ENCODE data around the gene KRT85. TPM values are rescaled to one million over a fixed set of nuclear protein-coding genes. Genes with fewer than 3 reads are reported as not detected.

Gene KRT85
- total RNA-seq, 5 donors from 2014 or later (not counting 1 experiment from before 2014, with no cell fraction given), result not detected

- no peak for ATAC-seq (replicated peaks in 1 of 4)
- ChIA-PET POLR2A (no interaction called here), CTCF (interaction anchor here in 1 of 2 donors (1.2 kb wide), 1 partner anchor 9 kb away, joined by 3 read pairs; no protein-coding TSS in a partner anchor)
- H3K9me3 Mint-ChIP-seq, result peaks cover 3 to 6% (median 4%) of the 10 kb centered on the region in 3 donors
- Histone ChIP-seq H3K4me3 (ENCODE audit: control insufficient read depth in 1 of 2, extremely low read depth in 1 of 2, low read length in 1 of 2) (no peak overlapping the region), H3K27ac (ENCODE audit: low read length) (no peak overlapping the region), H3K27me3 (replicated peaks in 1 of 2; ENCODE audit: control insufficient read depth in 2 of 2, extremely low read depth in 1 of 2, insufficient read depth in 2 of 2, low read length in 1 of 2) (peaks cover 0 to 11% of the 10 kb centered on the region in 2 experiments), H3K36me3 (ENCODE audit: control insufficient read depth in 2 of 2, extremely low read depth in 1 of 2, insufficient read depth in 1 of 2, low read length in 1 of 2) (no peaks in the 10 kb centered on the region), H3K9me3 (no peaks in the 10 kb centered on the region), H3K4me1 (ENCODE audit: control insufficient read depth in 1 of 2, extremely low read depth in 1 of 2, insufficient read depth in 2 of 2, low read length in 2 of 2) (no peaks in the 10 kb centered on the region)
- no peaks in the 10 kb centered on the region for H3K4me1 Mint-ChIP-seq
- no peak for DNase-seq
- H3K4me3 Mint-ChIP-seq, result no peak overlapping the region
- WGBS (ENCODE audit: insufficient coverage), result no CpG with 5 or more reads among the region's 2 CpGs
- no peaks in the 10 kb centered on the region for H3K36me3 Mint-ChIP-seq
- no peak overlapping the region for H3K27ac Mint-ChIP-seq
- H3K27me3 Mint-ChIP-seq, result peaks cover 8 to 15% of the 10 kb centered on the region in 2 donors
These were observed 30.6 kb downstream of the KRT85 start for GRCh38 chr12:52336641-52337040.

- 92% methylated on average over 3 of the region's 4 CpGs for WGBS (ENCODE audit: insufficient coverage)
- H3K27ac Mint-ChIP-seq, result no peak overlapping the region
- Histone ChIP-seq H3K4me3 (ENCODE audit: control insufficient read depth in 1 of 2, extremely low read depth in 1 of 2, low read length in 1 of 2) (no peak overlapping the region), H3K9me3 (no peaks in the 10 kb centered on the region), H3K36me3 (ENCODE audit: control insufficient read depth in 2 of 2, extremely low read depth in 1 of 2, insufficient read depth in 1 of 2, low read length in 1 of 2) (no peaks in the 10 kb centered on the region), H3K27me3 (replicated peaks in 1 of 2; ENCODE audit: control insufficient read depth in 2 of 2, extremely low read depth in 1 of 2, insufficient read depth in 2 of 2, low read length in 1 of 2) (peaks cover 0 to 8% of the 10 kb centered on the region in 2 experiments), H3K27ac (ENCODE audit: low read length) (no peak overlapping the region), H3K4me1 (ENCODE audit: control insufficient read depth in 1 of 2, extremely low read depth in 1 of 2, insufficient read depth in 2 of 2, low read length in 2 of 2) (no peaks in the 10 kb centered on the region)
- H3K9me3 Mint-ChIP-seq, result peaks cover 3 to 6% (median 4%) of the 10 kb centered on the region in 3 donors
- ChIA-PET CTCF (no interaction called here), POLR2A (no interaction called here)
- no peak for DNase-seq
- H3K36me3 Mint-ChIP-seq, result no peaks in the 10 kb centered on the region
- no peak overlapping the region for H3K4me3 Mint-ChIP-seq
- no peak for ATAC-seq (replicated peaks in 1 of 4)
- peaks cover 8 to 15% of the 10 kb centered on the region in 2 donors for H3K27me3 Mint-ChIP-seq
- no peaks in the 10 kb centered on the region for H3K4me1 Mint-ChIP-seq
These were observed 31.6 kb downstream of the KRT85 start for GRCh38 chr12:52335598-52336262.

GRCh38 chr12:52334185-52334584 is 33.1 kb downstream of the KRT85 start:
- no peak overlapping the region for H3K4me3 ChIP-seq (ENCODE audit: control insufficient read depth in 1 of 2, extremely low read depth in 1 of 2, low read length in 1 of 2)
- no peaks in the 10 kb centered on the region for H3K36me3 ChIP-seq (ENCODE audit: control insufficient read depth in 2 of 2, extremely low read depth in 1 of 2, insufficient read depth in 1 of 2, low read length in 1 of 2)
- no CpG with 5 or more reads among the region's 3 CpGs for WGBS (ENCODE audit: insufficient coverage)
- no peaks in the 10 kb centered on the region for H3K36me3 Mint-ChIP-seq
- H3K4me1 Mint-ChIP-seq, result no peaks in the 10 kb centered on the region
- peaks cover 3 to 6% (median 4%) of the 10 kb centered on the region in 3 donors for H3K9me3 Mint-ChIP-seq
- peaks cover 8 to 15% of the 10 kb centered on the region in 2 donors for H3K27me3 Mint-ChIP-seq
- H3K9me3 ChIP-seq, result no peaks in the 10 kb centered on the region
- H3K27me3 ChIP-seq (replicated peaks in 1 of 2; ENCODE audit: control insufficient read depth in 2 of 2, extremely low read depth in 1 of 2, insufficient read depth in 2 of 2, low read length in 1 of 2), result peaks cover 0 to 8% of the 10 kb centered on the region in 2 experiments
- ChIA-PET POLR2A (no interaction called here), CTCF (interaction anchor here in 1 of 2 donors (1.1 kb wide), 1 partner anchor 179 kb away, joined by 4 read pairs; no protein-coding TSS in a partner anchor)
- H3K27ac ChIP-seq (ENCODE audit: low read length), result no peak overlapping the region
- no peak overlapping the region for H3K4me3 Mint-ChIP-seq
- DNase-seq, result no peak
- H3K27ac Mint-ChIP-seq, result no peak overlapping the region
- no peak for ATAC-seq (replicated peaks in 1 of 4)
- no peaks in the 10 kb centered on the region for H3K4me1 ChIP-seq (ENCODE audit: control insufficient read depth in 1 of 2, extremely low read depth in 1 of 2, insufficient read depth in 2 of 2, low read length in 2 of 2)

- ChIA-PET POLR2A (no interaction called here), CTCF (interaction anchor here in 1 of 2 donors (0.5 kb wide), 1 partner anchor 178 kb away, joined by 3 read pairs; no protein-coding TSS in a partner anchor)
- H3K27me3 Mint-ChIP-seq, result peaks cover 5 to 10% of the 10 kb centered on the region in 2 donors
- H3K27ac Mint-ChIP-seq, result no peak overlapping the region
- no peaks in the 10 kb centered on the region for H3K36me3 ChIP-seq (ENCODE audit: control insufficient read depth in 2 of 2, extremely low read depth in 1 of 2, insufficient read depth in 1 of 2, low read length in 1 of 2)
- H3K9me3 ChIP-seq, result no peaks in the 10 kb centered on the region
- H3K27ac ChIP-seq (ENCODE audit: low read length), result no peak overlapping the region
- H3K4me3 ChIP-seq (ENCODE audit: control insufficient read depth in 1 of 2, extremely low read depth in 1 of 2, low read length in 1 of 2), result no peak overlapping the region
- no peaks in the 10 kb centered on the region for H3K4me1 Mint-ChIP-seq
- H3K4me3 Mint-ChIP-seq, result no peak overlapping the region
- DNase-seq, result no peak
- H3K36me3 Mint-ChIP-seq, result no peaks in the 10 kb centered on the region
- peaks cover 3 to 6% (median 4%) of the 10 kb centered on the region in 3 donors for H3K9me3 Mint-ChIP-seq
- peaks cover 0 to 8% of the 10 kb centered on the region in 2 experiments for H3K27me3 ChIP-seq (replicated peaks in 1 of 2; ENCODE audit: control insufficient read depth in 2 of 2, extremely low read depth in 1 of 2, insufficient read depth in 2 of 2, low read length in 1 of 2)
- ATAC-seq (replicated peaks in 1 of 4), result no peak
- H3K4me1 ChIP-seq (ENCODE audit: control insufficient read depth in 1 of 2, extremely low read depth in 1 of 2, insufficient read depth in 2 of 2, low read length in 2 of 2), result no peaks in the 10 kb centered on the region
- WGBS (ENCODE audit: insufficient coverage), result 58% methylated on average over 3 of the region's 3 CpGs
These were observed 34.0 kb downstream of the KRT85 start for GRCh38 chr12:52333321-52333720.

- Mint-ChIP-seq H3K36me3 (no peaks in the 10 kb centered on the region), H3K27me3 (peaks cover 6 to 10% of the 10 kb centered on the region in 2 donors), H3K27ac (no peak overlapping the region), H3K4me3 (no peak overlapping the region), H3K4me1 (peaks cover 2 to 6% (median 4%) of the 10 kb centered on the region in 3 donors), H3K9me3 (peaks cover 3 to 6% (median 4%) of the 10 kb centered on the region in 3 donors)
- H3K4me3 ChIP-seq (ENCODE audit: control insufficient read depth in 1 of 2, extremely low read depth in 1 of 2, low read length in 1 of 2), result no peak overlapping the region
- no peak for DNase-seq
- no peak for ATAC-seq (replicated peaks in 1 of 4)
- 100% methylated on average over 1 of the region's 1 CpG for WGBS (ENCODE audit: insufficient coverage)
- ChIA-PET CTCF (interaction anchor here in 1 of 2 donors (0.5 kb wide), 1 partner anchor 54 kb away, joined by 5 read pairs; no protein-coding TSS in a partner anchor), POLR2A (no interaction called here)
- no peak overlapping the region for H3K27ac ChIP-seq (ENCODE audit: low read length)
- H3K27me3 ChIP-seq (replicated peaks in 1 of 2; ENCODE audit: control insufficient read depth in 2 of 2, extremely low read depth in 1 of 2, insufficient read depth in 2 of 2, low read length in 1 of 2), result peaks cover 0 to 8% of the 10 kb centered on the region in 2 experiments
- H3K4me1 ChIP-seq (ENCODE audit: control insufficient read depth in 1 of 2, extremely low read depth in 1 of 2, insufficient read depth in 2 of 2, low read length in 2 of 2), result peaks cover 0 to 6% of the 10 kb centered on the region in 2 experiments
- no peaks in the 10 kb centered on the region for H3K36me3 ChIP-seq (ENCODE audit: control insufficient read depth in 2 of 2, extremely low read depth in 1 of 2, insufficient read depth in 1 of 2, low read length in 1 of 2)
- no peaks in the 10 kb centered on the region for H3K9me3 ChIP-seq
These were observed 34.9 kb downstream of the KRT85 start for GRCh38 chr12:52332381-52332780.

GRCh38 chr12:52331833-52332232 is 35.4 kb downstream of the KRT85 start:
- CTCF ChIA-PET, result no interaction called here
- WGBS (ENCODE audit: insufficient coverage), result 100% methylated on average over 2 of the region's 3 CpGs
- no peak overlapping the region for H3K4me3 ChIP-seq (ENCODE audit: control insufficient read depth in 1 of 2, extremely low read depth in 1 of 2, low read length in 1 of 2)

More at GRCh38 chr12:52331833-52332232, 35.4 kb downstream of the KRT85 start:
- Histone ChIP-seq H3K27ac (ENCODE audit: low read length) (no peak overlapping the region), H3K4me1 (ENCODE audit: control insufficient read depth in 1 of 2, extremely low read depth in 1 of 2, insufficient read depth in 2 of 2, low read length in 2 of 2) (peaks cover 0 to 9% of the 10 kb centered on the region in 2 experiments), H3K27me3 (replicated peaks in 1 of 2; ENCODE audit: control insufficient read depth in 2 of 2, extremely low read depth in 1 of 2, insufficient read depth in 2 of 2, low read length in 1 of 2) (peaks cover 0 to 11% of the 10 kb centered on the region in 2 experiments), H3K9me3 (no peaks in the 10 kb centered on the region), H3K36me3 (ENCODE audit: control insufficient read depth in 2 of 2, extremely low read depth in 1 of 2, insufficient read depth in 1 of 2, low read length in 1 of 2) (no peaks in the 10 kb centered on the region)
- no peaks in the 10 kb centered on the region for H3K36me3 Mint-ChIP-seq
- DNase-seq (no peak), ATAC-seq (replicated peaks in 1 of 4) (no peak)
- POLR2A ChIA-PET, result no interaction called here
- peaks cover 3 to 5% (median 4%) of the 10 kb centered on the region in 3 donors for H3K9me3 Mint-ChIP-seq
- H3K27ac Mint-ChIP-seq, result no peak overlapping the region
- peaks cover 4 to 9% (median 8%) of the 10 kb centered on the region in 3 donors for H3K4me1 Mint-ChIP-seq
- H3K4me3 Mint-ChIP-seq, result no peak overlapping the region
- H3K27me3 Mint-ChIP-seq, result peaks cover 9 to 10% of the 10 kb centered on the region in 2 donors
